Bronchial epithelial cell (primary cell): ENCODE results near the gene PRAMEF18. TPM values are rescaled to one million over a fixed set of nuclear protein-coding genes. Genes with fewer than 3 reads are reported as not detected.
"Not testable (repeated sequence)": the region's sequence is repeated elsewhere in the genome, so short reads cannot be mapped to it uniquely, and the experiment has no call there.

ENCODE experiments used
- DNase-seq: peaks from one replicate; pipeline ENCODE4 v3.0.0-alpha.2; 2010; ENCODE audit warnings: low read depth
- FAIRE-seq: peaks from 2 replicates; lab custom pipeline; 2011; peaks lifted over from hg19 to GRCh38; lab: Jason Lieb, UNC
- H3K27me3 ChIP-seq: 2 replicates; pipeline ENCODE4 v1.5.1; 2011; ENCODE audit warnings: low read length; ENCODE audit not compliant: control insufficient read depth, insufficient read depth
- H3K36me3 ChIP-seq: 2 replicates; pipeline ENCODE4 v1.5.1; 2011; ENCODE audit warnings: low read length; ENCODE audit not compliant: control insufficient read depth, insufficient read depth
- H3K4me3 ChIP-seq: 2 replicates; pipeline ENCODE4 v1.5.1; 2011; ENCODE audit warnings: mild to moderate bottlenecking, low read depth, low read length, control low read depth
- total RNA-seq: library from RNA; depleted of rRNA; stranded (reverse); fragments of >200 nt; gene quantifications from 2 replicates; pipeline ENCODE4 v1.2.1, GENCODE V29; 2014

Gene PRAMEF18
- not detected in 2 replicates for total RNA-seq

DNA sequence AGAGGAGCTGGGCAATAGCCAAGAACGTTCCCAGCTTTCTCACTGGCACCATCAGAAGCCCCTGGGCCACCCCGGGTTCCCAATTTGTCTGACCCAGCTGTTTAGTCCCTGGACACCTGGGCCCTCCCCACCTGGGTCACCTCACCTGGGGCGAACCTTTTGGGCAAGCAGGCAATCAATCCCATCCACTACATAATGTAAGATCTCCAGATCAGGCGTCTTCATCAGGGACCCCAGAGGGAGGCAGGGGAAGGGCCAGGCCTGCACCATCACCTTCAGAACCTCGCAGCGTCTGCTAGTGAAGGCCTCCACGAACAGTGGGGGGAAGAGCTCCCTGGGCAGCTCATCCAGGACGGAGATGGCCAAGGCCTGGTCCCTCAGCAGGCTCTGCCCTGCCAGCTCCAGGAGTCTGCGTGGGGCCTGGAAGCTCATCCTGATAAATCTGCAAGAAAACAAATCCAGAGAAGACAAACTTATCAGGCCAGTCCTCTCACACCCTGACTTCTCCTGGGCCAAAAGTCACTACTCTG is at the start of gene PRAMEF18:
Gene PRAMEF18 (minus strand): TSS at position 480 of the 530 bp plus-strand sequence. CDS start 48 bp downstream, at position 432.
- not testable (repeated sequence) for FAIRE-seq, DNase-seq, H3K27me3 ChIP-seq

DNA sequence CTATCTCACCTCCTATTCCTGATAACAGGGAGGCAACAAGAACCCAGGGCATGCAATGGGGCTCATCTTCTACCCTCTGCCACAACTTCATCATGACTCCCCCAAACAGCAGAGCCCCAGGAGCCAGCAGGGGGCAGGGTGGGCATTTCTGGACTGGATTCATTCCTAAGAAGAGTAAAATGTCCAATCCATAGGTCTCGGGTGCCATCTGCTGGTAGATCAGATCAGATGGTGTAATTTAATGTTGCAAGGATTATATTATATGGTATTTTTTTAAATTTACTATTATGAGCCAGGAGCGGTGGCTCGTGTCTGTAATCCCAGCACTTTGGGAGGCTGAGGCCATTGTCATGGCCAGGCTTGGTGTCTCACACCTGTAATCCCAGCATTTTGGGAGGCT is 39.2 kb upstream of the PRAMEF18 start:
- H3K27me3 ChIP-seq, DNase-seq, FAIRE-seq, H3K36me3 ChIP-seq, H3K4me3 ChIP-seq: not testable (repeated sequence)

More for the DNA sequence above, at the start of gene PRAMEF18:
- not testable (repeated sequence) for H3K4me3 ChIP-seq, H3K36me3 ChIP-seq

- H3K27me3 ChIP-seq, H3K4me3 ChIP-seq, DNase-seq, FAIRE-seq, H3K36me3 ChIP-seq: not testable (repeated sequence)
Measured at GRCh38 chr1:13253898-13254297, 27.9 kb upstream of the PRAMEF18 start, which contains the start of gene PRAMEF5. Gene PRAMEF5, plus strand, starts transcription at chr1:13254198. Its CDS starts 5,071 bp downstream, at chr1:13259269.

DNA sequence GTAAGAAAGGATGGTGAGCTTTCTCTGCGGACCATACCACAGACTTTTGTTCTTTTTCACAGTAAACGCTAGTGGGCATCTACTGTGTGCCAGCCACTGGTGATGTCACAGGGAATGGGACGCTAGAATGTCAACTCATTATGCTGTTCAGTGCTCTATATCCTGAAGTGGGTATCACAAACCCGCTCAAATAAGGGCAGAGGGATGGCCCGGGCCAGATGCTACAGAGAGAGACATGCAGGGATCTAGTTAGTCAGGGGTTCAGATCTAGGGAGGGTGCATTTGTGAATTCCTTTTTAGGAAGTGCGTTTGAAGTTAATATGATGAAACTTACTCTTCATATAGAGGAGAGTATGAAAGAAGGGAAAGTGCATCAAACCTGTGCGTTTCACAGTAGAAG is 21.2 kb upstream of the PRAMEF18 start:
- FAIRE-seq, H3K27me3 ChIP-seq, DNase-seq, H3K36me3 ChIP-seq, H3K4me3 ChIP-seq: not testable (repeated sequence)

DNA sequence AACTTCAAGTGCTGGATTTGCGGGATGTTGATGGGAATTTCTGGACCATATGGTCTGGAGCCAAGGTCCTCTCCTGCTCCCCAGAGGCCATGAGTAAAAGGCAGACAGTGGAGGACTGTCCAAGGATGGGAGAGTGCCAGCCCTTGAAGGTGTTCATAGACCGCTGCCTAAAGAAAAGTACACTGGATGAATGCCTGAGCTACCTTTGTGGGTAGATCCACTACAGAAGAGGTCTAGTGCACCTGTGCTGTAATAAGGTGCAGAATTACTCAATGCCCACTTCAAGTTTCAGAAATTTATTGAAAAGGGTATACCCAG is 20.6 kb upstream of the PRAMEF18 start:
- DNase-seq, H3K4me3 ChIP-seq, H3K36me3 ChIP-seq, FAIRE-seq, H3K27me3 ChIP-seq: not testable (repeated sequence)

DNA sequence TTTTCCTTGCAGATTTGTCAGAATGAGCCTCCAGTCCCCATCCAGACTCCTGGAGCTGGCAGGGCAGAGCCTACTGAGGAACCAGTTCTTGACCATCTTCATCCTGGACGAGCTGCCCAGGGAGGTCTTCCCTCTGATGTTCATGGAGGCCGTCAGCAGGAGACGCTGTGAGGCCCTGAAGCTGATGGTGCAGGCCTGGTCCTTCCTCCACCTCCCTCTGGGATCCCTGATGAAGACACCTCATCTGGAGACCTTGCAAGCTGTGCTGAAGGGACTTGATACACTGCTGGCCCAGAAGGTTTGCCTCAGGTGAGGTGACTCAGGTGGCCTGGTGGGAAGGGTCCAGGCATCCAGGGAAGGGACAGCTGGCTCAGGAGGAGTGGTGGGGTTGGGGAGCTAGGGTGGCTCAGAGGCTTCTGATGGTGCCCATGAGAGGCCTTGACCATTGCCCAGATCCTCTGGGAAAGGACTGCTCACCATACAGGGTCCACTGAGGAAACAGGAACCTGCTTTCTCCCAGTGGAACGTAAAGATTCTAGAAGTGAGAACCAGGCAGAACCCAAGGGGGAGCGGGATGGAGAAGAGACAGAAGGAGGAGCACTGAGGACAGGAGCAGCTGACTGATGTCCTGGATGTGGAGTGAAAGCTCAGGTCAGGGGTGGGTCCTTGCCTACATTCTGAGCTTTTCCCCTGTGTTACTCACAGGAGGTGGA is 20.0 kb upstream of the PRAMEF18 start:
- FAIRE-seq, DNase-seq: not testable (repeated sequence)

DNA sequence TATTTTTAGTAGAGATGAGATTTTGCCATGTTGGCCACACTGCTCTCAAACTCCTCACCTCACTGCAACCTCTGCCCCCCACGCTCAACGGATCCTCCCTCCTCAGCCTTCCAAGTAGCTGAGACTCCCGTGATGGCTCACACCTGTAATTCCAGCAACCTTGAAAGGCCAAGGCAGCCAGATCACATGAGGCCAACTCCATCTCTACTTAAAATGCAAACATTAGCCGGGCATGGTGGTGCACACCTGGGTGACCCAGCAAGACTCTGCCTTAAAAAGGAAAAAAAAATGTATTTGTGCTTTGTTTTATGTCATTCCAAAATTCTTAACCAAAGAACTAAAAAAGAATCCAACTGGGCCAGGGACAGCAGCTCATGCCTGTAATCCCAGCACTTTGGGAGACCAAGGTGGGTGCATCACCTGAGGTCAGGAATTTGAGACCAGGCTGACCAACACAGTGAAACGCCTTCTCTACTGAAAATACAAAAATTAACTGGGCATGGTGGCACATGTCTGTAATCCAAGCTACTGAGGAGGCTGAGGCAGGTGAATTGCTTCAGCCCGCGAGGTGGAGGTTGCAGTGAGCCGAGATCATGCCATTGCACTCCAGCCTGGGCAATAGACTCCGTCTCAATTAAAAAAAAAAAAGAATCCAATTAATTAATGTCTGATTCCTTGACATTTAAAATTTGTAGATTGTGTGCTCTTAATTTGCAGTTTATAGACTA is 17.7 kb upstream of the PRAMEF18 start:
- FAIRE-seq, result not testable (repeated sequence)

More for the DNA sequence above, 20.0 kb upstream of the PRAMEF18 start:
- not testable (repeated sequence) for H3K27me3 ChIP-seq, H3K4me3 ChIP-seq, H3K36me3 ChIP-seq

GRCh38 chr1:13239633-13240032 is 13.7 kb upstream of the PRAMEF18 start:
- H3K27me3 ChIP-seq, DNase-seq, H3K36me3 ChIP-seq, H3K4me3 ChIP-seq, FAIRE-seq: not testable (repeated sequence)

More for the DNA sequence above, 17.7 kb upstream of the PRAMEF18 start:
- H3K4me3 ChIP-seq, H3K27me3 ChIP-seq, DNase-seq, H3K36me3 ChIP-seq: not testable (repeated sequence)

- DNase-seq, H3K27me3 ChIP-seq, H3K36me3 ChIP-seq, H3K4me3 ChIP-seq, FAIRE-seq: not testable (repeated sequence)
Measured at GRCh38 chr1:13237572-13237971, 11.6 kb upstream of the PRAMEF18 start.

- not testable (repeated sequence) for H3K36me3 ChIP-seq, H3K4me3 ChIP-seq, H3K27me3 ChIP-seq, FAIRE-seq, DNase-seq
Measured at GRCh38 chr1:13234057-13234456, 8.1 kb upstream of the PRAMEF18 start.

- FAIRE-seq, H3K27me3 ChIP-seq, H3K4me3 ChIP-seq, DNase-seq, H3K36me3 ChIP-seq: not testable (repeated sequence)
Measured at GRCh38 chr1:13232056-13232455, 6.1 kb upstream of the PRAMEF18 start.

DNA sequence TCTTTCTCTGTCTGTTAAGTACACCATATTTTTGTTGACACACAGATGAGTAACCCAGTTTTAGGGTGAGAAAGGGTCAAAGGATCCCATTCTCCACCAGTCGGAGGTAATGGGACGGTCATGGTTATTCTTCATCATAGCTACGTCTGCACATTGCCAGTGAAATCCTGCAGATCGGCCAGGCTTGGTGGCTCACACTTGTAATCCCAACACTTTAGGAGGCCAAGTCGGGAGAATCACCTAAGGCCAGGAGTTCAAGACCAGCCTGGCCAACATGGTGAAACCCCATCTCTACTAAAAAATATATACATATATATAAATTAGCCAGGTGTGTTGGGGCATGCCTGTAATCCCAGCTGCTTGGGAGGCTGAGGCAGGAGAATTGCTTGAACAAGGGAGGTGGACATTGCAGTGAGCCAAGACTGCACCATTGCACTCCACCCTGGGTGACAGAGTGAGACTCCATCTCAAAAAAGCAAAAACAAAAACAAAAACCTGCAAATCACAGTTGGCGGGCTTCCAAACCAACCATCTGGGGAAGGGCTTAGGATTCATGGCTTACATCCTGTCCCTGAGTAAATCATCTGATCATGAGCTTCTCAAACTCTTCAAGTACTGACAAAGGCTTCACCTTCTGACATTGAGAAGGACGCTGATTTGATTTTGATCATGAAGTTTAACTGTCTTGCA is 5.3 kb upstream of the PRAMEF18 start:
- not testable (repeated sequence) for FAIRE-seq, DNase-seq, H3K27me3 ChIP-seq

DNA sequence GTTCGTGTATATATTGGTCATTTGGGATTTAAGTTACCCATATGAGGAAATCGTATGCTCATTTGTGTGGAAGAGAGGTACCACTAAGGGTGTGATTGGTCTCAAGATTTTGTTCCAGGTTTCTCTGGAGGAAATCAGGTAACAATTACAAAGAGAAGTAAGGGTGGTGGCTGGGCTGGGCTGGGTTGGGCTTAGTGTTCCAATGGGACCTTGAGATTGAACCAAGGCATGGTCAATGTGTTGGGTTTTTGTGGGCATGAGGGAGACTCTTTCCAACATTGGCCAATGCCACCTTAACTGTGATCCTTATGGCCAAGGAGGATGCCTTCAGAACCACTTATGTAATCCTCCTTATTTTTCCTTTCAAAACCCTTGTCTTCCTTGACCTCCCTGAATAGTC is 4.6 kb upstream of the PRAMEF18 start:
- not testable (repeated sequence) for H3K4me3 ChIP-seq, H3K27me3 ChIP-seq, FAIRE-seq, H3K36me3 ChIP-seq, DNase-seq

More for the DNA sequence above, 5.3 kb upstream of the PRAMEF18 start:
- H3K36me3 ChIP-seq, H3K4me3 ChIP-seq: not testable (repeated sequence)

- not testable (repeated sequence) for H3K36me3 ChIP-seq, H3K27me3 ChIP-seq, DNase-seq, FAIRE-seq, H3K4me3 ChIP-seq
Measured at GRCh38 chr1:13230096-13230495, 4.1 kb upstream of the PRAMEF18 start.
